GM20431 (cell line): ENCODE results near the gene PAK5.

Experiments
- in situ Hi-C: fragments of 300-500 bp; cut with MseI, MboI; formaldehyde crosslinking; loops from one replicate; pipeline ENCODE4 v1.15.0; 2020; ENCODE audit warnings: low sequenced_read_pairs; ENCODE audit not compliant: unreplicated experiment

PAK5 gene

DNA sequence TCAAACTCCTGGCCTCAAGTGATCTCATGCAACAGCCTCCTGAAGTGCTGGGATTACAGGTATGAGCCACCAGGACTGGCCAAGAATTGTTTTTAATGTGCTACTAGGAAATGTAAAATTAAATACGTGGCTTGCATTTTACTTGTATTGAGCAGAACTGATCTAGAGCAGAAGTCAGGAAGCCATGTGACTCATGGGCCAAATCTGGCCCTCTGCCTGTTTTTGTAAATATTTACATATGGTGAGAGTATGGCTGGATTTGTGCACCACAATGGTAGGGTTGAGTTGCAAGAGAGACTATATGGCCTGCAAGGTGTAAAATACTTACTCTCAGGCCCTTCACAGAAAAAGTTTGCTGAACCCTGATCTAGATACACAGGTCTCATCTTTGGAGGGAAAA, 248.7 kb downstream of the PAK5 start:
- in situ Hi-C loops, result no loop called here

DNA sequence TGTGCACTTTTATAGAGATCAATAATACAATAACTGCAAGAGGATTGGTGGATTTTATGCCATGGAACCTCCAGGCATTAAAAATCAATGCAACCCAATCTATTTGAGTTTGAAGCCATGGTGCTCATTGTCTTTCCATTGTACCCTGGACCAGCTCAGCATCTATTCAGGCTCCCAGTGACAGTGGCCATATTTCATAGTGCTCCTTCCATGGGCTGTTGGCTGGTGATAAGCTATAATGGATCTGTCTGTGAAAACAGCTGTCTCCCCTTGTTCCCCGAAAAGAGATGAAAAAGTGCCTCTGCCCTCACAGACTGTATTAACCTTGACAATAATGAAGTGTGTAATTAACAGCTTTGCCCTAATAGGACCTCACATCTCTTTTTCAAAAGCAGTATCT, 250.2 kb downstream of the PAK5 start:
- in situ Hi-C loops, result no loop called here

DNA sequence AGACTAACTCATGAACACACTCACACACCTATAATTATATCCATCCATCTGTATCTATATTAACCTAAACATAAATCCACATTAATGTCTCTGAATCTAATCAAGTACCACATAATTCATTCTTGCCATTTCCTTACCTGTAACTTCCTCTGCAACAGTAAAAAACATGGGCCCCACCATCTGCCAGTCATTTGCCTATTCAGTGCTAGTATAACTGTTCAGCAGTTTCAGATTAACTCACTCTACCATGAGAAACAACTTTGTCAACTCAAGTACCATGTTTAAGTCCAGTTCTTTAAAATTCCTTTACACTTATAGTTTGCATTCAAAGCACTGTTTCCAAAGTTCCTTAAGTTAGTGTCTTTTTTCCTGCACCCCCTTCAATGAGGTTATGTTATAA, 255.7 kb downstream of the PAK5 start:
- in situ Hi-C loops, result no loop called here

DNA sequence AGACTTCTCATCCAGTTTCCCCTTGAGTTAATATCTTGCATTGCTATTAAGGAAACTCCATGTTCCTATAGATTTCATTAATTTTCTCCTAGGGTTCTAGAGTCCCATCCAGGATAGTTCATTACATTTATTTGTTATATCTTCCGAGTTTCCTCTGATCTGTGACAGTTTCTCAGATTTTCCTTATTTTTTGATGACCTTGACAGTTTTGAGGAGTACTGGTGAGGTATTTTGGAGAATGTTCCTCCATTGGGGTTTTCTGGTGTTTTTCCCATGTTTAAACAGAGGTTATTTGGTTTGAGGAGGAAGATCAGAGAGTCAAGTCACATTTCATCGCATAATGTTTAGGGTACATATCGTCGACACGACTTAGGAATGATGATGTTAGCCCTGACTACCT, 256.7 kb downstream of the PAK5 start:
- in situ Hi-C loops, result no loop called here

DNA sequence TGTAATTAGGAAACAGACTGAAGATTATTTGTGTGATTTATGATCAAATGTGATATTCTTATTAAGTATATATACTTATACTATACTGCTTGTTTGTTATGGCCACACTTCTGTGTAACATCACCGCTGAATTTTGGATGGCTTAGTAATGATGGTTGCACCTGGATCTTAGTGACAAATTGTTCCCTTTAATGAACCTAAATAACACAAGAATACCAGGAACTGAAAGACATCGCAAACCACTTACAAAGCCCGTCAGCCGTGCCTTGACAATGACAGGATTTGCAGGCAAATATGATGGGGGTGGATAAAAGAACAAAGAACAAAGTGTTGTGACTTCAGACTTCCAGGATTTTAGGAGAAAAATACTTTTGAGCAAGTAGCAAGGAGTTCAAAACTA, 257.4 kb downstream of the PAK5 start:
- in situ Hi-C loops, result no loop called here

DNA sequence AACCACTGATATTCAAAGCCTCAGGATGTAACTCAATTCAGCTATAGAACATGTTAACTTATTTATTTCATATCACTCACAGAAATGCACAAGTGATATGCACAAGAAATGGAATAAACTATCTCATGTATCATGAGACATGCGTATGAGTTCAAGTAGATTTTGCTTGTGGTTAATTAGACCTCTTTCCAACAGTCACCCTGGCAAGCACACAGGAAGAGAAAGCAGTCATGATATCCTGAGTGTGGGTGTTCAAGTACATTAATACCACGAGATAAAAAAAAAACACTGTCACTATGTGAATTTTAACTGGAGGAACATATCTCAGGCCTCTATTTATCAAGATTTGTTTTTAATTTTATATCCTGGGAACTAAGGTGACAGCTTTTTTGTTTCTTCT, 260.3 kb downstream of the PAK5 start:
- in situ Hi-C loops, result no loop called here

DNA sequence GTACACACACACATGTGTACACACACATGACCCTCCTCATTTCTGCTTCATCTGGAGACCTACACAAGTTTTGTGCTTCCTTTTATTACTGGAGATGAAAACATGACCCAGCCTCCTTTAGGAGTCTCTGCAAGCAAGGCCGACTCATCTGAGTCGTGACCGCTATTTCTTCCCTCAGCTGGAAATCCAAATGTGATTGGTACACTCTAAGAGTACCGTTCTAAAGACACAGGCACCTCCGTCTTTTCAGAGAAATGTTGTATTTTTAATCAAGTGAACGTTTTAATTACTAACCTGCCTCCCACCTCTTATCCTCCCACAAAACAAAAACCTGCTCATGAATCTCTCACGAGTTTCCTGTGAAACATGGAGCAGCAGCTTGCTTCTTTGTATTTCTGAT, 261.5 kb downstream of the PAK5 start:
- in situ Hi-C loops, result no loop called here

DNA sequence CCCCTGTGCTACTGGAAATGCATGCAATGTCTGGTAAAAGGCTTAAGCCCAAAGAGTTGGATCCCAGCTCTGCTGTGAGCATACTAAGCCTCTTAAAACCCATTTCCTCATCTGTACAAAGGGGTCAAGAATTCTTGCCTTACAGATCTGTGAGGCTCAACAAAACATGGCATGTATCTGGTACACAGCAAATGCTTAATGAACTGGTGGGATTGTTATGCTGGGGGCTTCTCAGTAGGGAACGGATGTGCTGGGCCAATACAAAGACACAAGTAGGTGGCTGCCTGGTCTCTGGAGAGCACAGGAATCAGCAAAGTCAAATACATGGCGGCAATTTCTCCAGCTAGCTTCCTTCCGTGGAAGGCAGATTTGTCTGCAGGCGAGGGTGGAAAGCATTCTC, 262.2 kb downstream of the PAK5 start:
- in situ Hi-C loops, result no loop called here

DNA sequence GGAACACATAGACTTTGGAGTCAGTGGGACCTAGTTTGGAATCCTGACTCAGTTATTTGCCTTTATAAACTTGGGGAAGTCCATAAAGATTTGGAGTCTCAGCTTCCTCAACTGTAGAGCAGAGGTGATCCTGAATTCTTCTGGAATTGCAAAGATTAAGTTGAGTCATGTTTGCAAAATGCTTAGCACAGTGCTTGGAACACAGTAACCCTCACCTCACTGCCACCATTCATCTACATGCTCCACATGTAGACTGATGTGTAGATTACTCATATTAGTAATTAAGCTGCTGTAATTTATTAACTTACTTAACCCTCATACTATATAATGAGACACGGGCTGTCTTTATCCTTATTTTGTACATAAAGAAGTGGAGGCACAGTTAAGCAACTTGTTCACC, 263.0 kb downstream of the PAK5 start:
- in situ Hi-C loops, result no loop called here

DNA sequence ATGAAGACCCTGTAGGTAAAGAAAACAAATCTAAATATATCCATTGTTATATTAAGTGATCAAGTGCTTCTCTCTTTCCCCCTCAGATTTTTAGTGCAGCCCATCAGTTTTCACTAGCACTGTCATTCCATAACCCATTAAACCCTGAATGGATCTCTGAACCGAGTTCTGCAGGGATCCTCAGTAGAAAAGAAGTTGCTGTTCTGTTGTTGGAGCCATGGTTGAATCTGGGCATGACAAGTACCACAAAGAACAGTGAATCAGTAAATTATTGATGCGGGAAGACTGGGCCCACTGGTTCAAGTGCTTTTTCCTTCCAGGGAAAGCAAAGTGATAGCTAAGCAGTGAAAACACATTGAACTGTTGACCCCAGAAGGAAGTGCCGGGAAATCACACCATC, 264.1 kb downstream of the PAK5 start:
- in situ Hi-C loops, result no loop called here

DNA sequence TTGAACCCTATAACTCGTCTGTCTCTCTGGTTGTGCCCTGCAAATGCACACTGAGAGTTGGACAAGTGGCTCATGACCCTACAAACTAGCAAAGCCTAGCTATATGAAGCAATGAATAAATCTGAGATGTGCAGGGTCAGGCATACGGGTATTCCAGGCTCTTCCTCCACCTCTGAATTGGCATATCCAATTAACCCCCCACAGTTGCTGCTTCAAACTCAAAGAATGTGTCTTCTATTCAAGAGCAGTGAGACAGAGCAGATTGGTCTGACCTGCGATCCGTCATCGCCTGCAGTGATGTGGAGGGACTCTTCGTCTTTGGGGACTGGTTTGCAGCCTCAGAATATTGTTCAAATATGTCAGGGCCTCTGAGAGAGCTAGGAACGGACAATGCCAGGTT, 264.7 kb downstream of the PAK5 start:
- in situ Hi-C loops, result no loop called here

DNA sequence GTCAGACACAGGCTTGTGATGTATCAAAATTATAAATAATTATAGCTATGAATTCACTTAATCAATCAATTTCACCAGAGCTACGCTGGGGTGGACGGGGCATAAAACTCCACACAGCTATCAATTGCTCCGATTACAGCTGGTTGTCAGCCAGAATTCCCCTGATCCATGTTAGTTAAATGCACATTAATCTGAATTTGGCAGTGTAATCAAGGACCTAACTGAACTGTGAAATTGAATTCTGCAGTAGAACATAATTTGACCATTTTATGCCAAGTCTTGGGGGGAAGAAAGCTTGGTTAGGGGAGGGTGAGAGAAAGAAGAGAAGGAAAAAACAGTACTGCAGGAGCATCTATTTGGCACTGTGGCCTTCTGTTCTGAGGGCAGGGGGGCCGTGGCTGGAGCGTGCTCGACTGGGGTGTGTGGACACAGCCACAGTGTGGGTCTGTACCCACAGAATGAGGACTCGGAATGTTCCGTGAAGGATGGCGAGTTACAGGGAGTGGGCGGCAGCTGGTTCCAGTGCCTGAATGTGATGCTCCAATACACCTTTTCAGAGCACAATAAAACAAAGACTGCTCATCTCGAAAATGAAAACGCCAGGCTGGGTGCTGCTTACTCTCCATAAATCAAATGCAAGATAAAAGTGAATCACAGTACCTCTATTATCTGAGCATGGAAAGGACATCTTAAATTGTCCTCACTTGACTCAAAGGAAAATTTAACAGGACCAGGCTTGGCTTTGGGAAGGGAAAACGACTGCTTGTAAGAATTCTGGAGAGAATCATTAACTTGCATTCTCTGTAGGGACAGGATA, 265.3 kb downstream of the PAK5 start:
- in situ Hi-C loops, result no loop called here

DNA sequence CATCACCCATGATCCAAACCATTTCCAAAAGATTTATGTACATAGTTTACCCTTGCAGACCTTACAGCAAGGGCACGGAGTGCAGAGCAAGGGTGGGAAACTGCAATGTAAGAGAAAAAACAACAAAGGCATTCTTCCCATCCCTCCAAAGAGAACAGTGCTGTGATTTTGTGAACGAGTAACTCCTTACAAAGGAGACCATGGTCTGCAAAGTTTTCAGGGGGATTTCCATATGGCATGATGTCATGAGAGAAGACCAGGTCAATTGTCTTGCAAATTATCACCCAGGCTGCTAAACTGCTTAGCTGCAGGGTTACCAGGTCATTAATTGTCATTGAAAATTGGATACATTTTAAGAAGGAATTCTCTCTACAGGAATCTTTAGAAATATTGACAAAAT, 266.2 kb downstream of the PAK5 start:
- in situ Hi-C loops, result no loop called here

DNA sequence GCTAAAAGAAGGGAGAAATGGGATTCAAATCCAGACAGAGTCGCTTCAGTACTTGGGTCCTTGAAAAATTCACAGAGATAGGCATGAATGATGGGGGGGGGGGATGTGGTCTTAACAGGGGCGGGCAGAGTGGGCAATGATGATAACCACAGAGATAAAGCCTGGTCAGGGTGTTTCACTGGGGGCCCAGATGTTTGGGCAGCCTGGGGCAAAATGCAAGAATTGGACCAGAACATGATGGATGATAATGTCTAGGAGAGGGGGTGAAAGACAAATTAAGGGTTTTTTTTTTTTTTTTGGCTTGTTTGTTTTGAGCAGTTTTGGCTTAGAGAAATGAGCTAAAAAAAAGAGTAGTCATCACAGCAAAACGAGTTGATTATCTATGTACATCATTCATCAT, 267.1 kb downstream of the PAK5 start:
- in situ Hi-C loops, result no loop called here

DNA sequence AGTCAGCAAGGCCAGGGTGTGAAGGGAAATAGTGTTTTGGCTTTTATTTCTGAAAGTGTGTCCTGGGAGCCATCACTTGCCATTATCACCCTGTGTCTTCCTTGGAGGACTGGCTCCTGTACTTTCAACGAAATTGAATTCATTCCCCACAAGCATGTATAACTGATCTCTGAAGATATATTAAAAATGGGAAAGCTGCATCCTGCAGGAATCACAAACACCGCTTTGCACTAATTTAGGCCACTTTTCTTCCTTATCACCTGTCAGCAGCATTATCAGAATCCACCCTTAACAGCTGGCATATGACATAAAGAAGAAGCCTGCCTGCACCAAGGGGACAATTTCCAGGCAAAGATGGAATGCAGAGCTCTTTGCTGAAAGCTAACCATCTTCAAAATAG, 268.3 kb downstream of the PAK5 start:
- in situ Hi-C loops, result no loop called here

DNA sequence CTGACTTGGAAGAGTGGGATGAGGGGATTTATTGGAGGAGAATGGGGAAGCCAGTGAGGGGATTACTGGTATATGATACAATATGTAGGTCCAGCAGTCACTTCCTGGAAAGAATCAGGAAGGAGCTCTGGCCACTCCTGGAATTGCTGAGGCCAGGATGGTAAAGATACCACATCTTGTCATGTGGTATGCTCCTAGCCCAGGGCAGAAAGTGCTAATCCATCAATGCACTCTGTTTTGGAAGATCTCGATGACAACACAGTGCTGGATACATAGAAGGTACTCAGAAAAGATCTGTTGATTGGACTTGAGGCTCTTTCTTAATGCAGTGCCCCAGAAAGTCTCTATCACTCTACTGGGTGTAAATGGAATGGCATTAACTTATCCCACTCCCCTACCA, 271.9 kb downstream of the PAK5 start:
- in situ Hi-C loops, result no loop called here

DNA sequence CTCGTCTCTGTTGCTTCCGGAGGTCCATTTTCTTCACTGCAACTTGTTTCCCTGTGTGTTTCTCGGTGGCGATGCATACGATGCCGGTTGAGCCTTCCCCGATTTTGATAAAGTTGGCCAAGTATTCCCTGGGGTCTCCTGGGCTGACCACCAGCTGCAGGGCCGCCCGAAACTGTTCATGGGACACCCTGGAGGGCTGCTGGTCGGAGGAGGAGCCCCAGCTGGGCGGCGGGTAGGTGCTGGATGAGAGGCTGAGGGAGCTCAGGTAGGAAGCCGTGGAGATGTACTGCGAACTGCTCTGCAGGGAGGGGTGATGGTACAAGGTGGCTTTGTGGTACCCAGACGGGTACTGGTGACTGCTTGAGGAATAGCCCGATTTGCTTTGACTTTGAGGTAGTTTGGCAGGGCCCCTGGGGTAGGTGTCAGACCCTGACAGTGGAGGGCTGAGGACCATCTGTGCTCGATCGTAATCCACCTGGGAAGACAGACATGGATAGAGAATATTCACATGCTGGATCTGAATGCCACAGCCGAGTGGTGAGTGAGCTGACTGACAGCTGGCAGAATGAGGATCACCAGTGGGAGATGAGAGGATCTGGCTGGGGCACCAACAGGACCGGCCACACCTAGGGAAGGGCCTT, 272.8 kb downstream of the PAK5 start:
- in situ Hi-C loops, result no loop called here

DNA sequence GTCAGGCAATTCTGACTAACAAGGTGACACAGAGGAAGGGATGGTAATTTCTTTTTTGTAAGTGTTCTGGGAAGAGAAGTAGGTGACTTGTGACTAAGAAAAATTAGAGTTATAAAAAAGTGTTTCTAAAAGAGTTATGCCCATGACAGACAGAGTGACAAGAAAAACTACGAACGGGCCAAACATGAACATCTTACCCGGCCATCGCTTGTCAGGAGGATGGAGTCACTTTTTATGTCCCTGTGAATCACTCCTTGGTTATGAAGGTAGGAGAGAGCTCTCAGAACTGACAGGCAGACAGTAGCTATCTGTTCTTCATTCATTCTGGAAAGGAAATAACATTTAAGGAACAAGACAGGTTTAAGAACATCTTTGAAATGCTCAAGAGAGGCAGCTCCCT, 281.5 kb downstream of the PAK5 start:
- in situ Hi-C loops, result no loop called here

DNA sequence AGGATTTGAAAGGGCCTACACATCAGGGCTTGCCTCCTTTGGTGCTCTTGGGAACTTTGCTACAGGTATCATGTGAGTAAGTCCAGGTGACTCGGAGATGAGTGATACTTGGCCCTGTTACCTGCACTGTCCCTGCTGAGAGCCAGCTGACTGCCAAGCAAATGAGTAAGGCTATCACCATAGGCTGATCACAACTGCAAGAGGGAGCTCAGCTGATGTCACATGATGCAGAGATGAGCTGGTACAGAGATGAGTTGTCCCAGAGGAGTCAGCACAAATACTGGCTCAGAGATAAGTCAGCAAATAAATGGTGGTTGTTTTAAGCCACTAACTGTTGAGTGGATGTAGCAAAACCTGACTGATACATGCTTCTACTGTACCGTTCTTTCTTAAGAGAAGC, 283.1 kb downstream of the PAK5 start:
- in situ Hi-C loops, result no loop called here

DNA sequence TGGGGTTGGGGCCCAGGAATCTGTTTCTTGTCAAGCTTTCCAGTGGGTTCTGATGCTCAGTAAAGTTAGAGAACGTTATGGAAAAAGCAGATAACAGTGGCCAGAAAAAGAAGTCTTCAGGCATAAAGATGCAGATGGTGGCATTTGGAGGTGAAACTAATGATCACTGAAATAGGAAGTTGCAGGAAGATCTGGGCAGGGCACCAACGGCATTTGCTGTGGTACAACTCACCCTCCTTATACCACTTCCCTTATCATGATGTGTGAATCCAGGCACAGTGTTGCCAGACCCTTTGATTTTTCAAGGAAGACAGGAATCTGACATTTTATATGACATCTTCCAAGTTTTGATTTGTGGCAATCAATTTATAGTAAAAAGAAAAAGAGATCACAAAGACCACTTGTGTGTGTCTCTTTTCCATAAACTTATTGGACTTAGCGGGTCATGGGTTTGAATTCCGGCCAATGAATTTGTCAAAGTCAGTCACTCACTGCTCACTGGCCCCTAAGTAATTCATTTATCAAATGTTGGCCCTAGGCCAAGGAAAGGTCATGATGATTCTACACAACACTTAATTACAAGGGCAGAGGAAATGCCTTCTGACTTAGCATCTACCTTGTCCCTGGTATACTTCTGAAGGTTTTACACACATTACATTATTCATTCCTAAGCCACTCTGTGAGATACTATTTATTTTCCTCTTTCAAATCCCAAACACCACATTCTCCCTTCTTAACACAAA, 286.9 kb downstream of the PAK5 start:
- in situ Hi-C loops, result no loop called here

DNA sequence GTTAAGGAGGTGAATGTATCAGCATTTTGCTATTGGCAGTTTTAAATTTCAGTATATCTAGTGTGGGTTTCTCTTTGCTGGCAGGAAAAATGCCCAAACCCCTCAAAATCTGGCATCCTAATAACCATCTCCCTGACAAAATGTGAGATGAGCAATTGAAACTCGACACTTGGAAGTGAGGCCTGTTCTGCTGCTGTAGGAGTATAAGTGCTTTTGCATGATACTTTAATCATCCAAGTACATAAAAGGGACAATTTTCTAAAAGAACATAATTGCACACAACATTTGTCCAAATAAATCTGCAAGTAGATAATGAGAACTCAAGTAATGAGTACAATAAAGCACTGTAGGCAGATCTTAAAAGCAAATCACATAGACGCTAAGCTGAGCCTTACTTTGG, 288.0 kb downstream of the PAK5 start:
- in situ Hi-C loops, result no loop called here
